Measurements from ENCODE around the gene NUMB.

GRCh38 chr14:73462048-73462715 is 3.8 kb upstream of the NUMB start:
- no peak for TF ChIP-seq CTCF (IDR thresholded peaks at IDR 0.05; ENCODE audit: borderline replicate concordance, extremely low read depth, low read length, poor library complexity, severe bottlenecking)
- no peak for TF ChIP-seq EZH2 (IDR thresholded peaks at IDR 0.05; ENCODE audit: borderline replicate concordance, low read depth, low read length, severe bottlenecking)
